T-cell (primary cell): ENCODE measurements around the gene MAP3K6. TPM values are rescaled to one million over a fixed set of nuclear protein-coding genes. Genes with fewer than 3 reads are reported as not detected.
A peak's percentile ranks its signal among the peaks of the same experiment; 100 is the strongest.

Source experiments
- ATAC-seq, 4 experiments: fragments of 200-7000 bp in 3 of 4; fragments of 150-1000 bp in 1 of 4; cut with Tn5 transposase; replicated peaks in 1 of 4; 1 replicate in 3 of 4; 2 replicates in 1 of 4; pipeline ENCODE4 v1.10.0; 2021; ENCODE audit warnings: moderate library complexity in 3 of 4, mild to moderate bottlenecking in 2 of 4, moderate number of reproducible peaks in 1 of 4
- CTCF ChIA-PET, 2 donors: fragments of 300-600 bp; sonication (Branson Sonifier 250); formaldehyde crosslinking; loops; one replicate each; lab custom pipeline; 2022; ENCODE audit warnings: antibody characterized with exemption in 2 of 2; lab: Charles Lee
- POLR2A ChIA-PET, 2 donors: fragments of 300-600 bp; sonication (Branson Sonifier 250); formaldehyde crosslinking; loops; one replicate each; lab custom pipeline; 2022; ENCODE audit warnings: antibody characterized with exemption in 2 of 2; lab: Charles Lee
- DNase-seq, 35 experiments: peaks; one replicate each; pipeline versions ENCODE4 v3.0.0 to v3.0.0-alpha.2; 2013 to 2023
- H3K27ac ChIP-seq: one replicate; pipeline ENCODE4 v1.5.1; 2013; ENCODE audit warnings: low read length
- H3K27me3 ChIP-seq, 2 experiments: replicated peaks in 1 of 2; 1 replicate in 1 of 2; 2 replicates in 1 of 2; pipeline versions ENCODE4 v1.6.1 to v1.7.0; 2013; ENCODE audit warnings: low read length in 1 of 2, mixed read lengths in 1 of 2; ENCODE audit not compliant: control insufficient read depth in 2 of 2, insufficient read depth in 2 of 2; ENCODE audit errors: extremely low read depth in 1 of 2
- H3K36me3 ChIP-seq, 2 donors: 1 replicate in 1 of 2; 2 replicates in 1 of 2; pipeline versions ENCODE4 v1.6.1 to v1.7.0; 2013; ENCODE audit warnings: low read length in 1 of 2; ENCODE audit not compliant: control insufficient read depth in 2 of 2, insufficient read depth in 1 of 2; ENCODE audit errors: extremely low read depth in 1 of 2
- H3K4me1 ChIP-seq, 2 experiments: 1 replicate in 1 of 2; 2 replicates in 1 of 2; pipeline versions ENCODE4 v1.6.1 to v1.7.0; 2013; ENCODE audit warnings: low read length in 2 of 2, mixed read lengths in 1 of 2; ENCODE audit not compliant: insufficient read depth in 2 of 2, control insufficient read depth in 1 of 2; ENCODE audit errors: extremely low read depth in 1 of 2
- H3K4me3 ChIP-seq, 2 donors: 1 replicate in 1 of 2; 2 replicates in 1 of 2; pipeline versions ENCODE4 v1.5.1 to v1.7.0; 2013; ENCODE audit warnings: mild to moderate bottlenecking in 2 of 2, low read length in 1 of 2, moderate library complexity in 1 of 2; ENCODE audit not compliant: control insufficient read depth in 1 of 2; ENCODE audit errors: extremely low read depth in 1 of 2
- H3K9me3 ChIP-seq: 2 replicates; pipeline ENCODE4 v1.7.0; 2013
- H3K27ac Mint-ChIP-seq, 2 donors: one replicate each; pipeline ENCODE4 v1.8.0; 2020 to 2021; ENCODE audit warnings: mild to moderate bottlenecking in 2 of 2, mixed read lengths in 2 of 2
- H3K27me3 Mint-ChIP-seq, 2 donors: one replicate each; pipeline ENCODE4 v1.8.0; 2021 to 2022; ENCODE audit warnings: mixed read lengths in 2 of 2
- H3K36me3 Mint-ChIP-seq: one replicate; pipeline ENCODE4 v1.8.0; 2021; ENCODE audit warnings: mixed read lengths
- H3K4me1 Mint-ChIP-seq, 3 donors: one replicate each; pipeline ENCODE4 v1.8.0; 2020 to 2022; ENCODE audit warnings: mixed read lengths in 3 of 3, mild to moderate bottlenecking in 1 of 3
- H3K4me3 Mint-ChIP-seq, 3 donors: one replicate each; pipeline ENCODE4 v1.8.0; 2020 to 2022; ENCODE audit warnings: mild to moderate bottlenecking in 3 of 3, mixed read lengths in 3 of 3, moderate library complexity in 3 of 3
- H3K9me3 Mint-ChIP-seq, 3 donors: one replicate each; pipeline ENCODE4 v1.8.0; 2020 to 2022; ENCODE audit warnings: mixed read lengths in 3 of 3
- WGBS: methylation state at CpG from one replicate; pipeline ENCODE4 v1.1.5; 2013; ENCODE audit warnings: missing lambda C conversion rate; ENCODE audit not compliant: insufficient coverage; 5-methylcytosine and 5-hydroxymethylcytosine counted together
- total RNA-seq, 35 experiments: library from RNA in 6 of 35; stranded (reverse) in 6 of 35; fragments of 120-200 nt in 1 of 35; gene quantifications; one replicate each; pipeline versions ENCODE4 v1.2.1 to v1.2.4 and lab custom pipeline; 2013 to 2026

Gene MAP3K6
- total RNA-seq, 5 donors from 2014 or later (not counting 1 experiment from before 2014, with no cell fraction given): 7.0 to 31.1 (median 12.8) TPM

DNA sequence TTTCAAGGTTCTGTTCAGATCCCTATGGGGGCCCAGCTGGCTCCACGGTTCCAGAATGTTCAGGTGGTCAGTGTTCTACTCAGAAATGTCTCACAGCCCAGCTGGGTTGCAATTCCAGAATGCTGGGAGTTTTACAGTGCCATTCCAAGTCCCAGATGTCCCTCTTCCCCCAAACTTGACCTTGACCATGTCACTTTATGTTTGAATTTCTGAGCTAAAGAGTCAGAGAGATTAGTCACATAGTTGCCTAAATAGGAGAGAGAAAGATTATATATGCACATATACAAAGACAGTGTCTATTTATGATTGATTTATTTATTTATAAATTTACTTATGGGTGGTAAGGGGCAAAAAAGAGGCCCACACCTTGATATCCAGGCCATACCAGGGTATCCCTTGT, 28.2 kb upstream of the MAP3K6 start:
- H3K27ac ChIP-seq: no peak overlapping the region
- peaks cover 11 to 27% (median 21%) of the 10 kb centered on the region in 3 donors for H3K4me1 Mint-ChIP-seq
- H3K4me3 Mint-ChIP-seq: peak overlapping the region in 2 of 3 donors; percentile 56 to 95
- peaks cover 0 to 3% of the 10 kb centered on the region in 2 donors for H3K27me3 Mint-ChIP-seq
- no peak overlapping the region for H3K27ac Mint-ChIP-seq
- H3K4me1 ChIP-seq: peaks cover 5 to 30% of the 10 kb centered on the region in 2 experiments
- ChIA-PET CTCF (interaction anchor here (1.0 to 4.6 kb wide), 11 partner anchors 33 to 212 kb away, joined by 3 to 44 read pairs (median 4); partner anchors contain the start of gene AHDC1 (in 1 of the 2)), POLR2A (interaction anchor here (0.5 to 0.6 kb wide), 2 partner anchors 43 to 353 kb away, joined by 3 to 5 read pairs; no protein-coding TSS in a partner anchor)
- no peak for ATAC-seq
- DNase-seq: no peak
- H3K36me3 Mint-ChIP-seq: no peaks in the 10 kb centered on the region
- H3K9me3 ChIP-seq: no peaks in the 10 kb centered on the region
- WGBS: 67% methylated on average over 1 of the region's 1 CpG
- peaks cover 0 to 22% of the 10 kb centered on the region in 2 experiments for H3K27me3 ChIP-seq
- H3K9me3 Mint-ChIP-seq: no peaks in the 10 kb centered on the region
- no peaks in the 10 kb centered on the region for H3K36me3 ChIP-seq
- H3K4me3 ChIP-seq: no peak overlapping the region

GRCh38 chr1:27394282-27394658, 27.5 kb upstream of the MAP3K6 start:
- no peaks in the 10 kb centered on the region for H3K9me3 Mint-ChIP-seq
- H3K36me3 ChIP-seq: no peaks in the 10 kb centered on the region
- ChIA-PET POLR2A (interaction anchor here (0.6 to 0.9 kb wide), 2 partner anchors 26 to 44 kb away, joined by 3 to 4 read pairs; no protein-coding TSS in a partner anchor), CTCF (interaction anchor here (1.0 to 4.6 kb wide), 6 partner anchors 32 to 213 kb away, joined by 3 to 44 read pairs (median 16); no protein-coding TSS in a partner anchor)
- no peaks in the 10 kb centered on the region for H3K36me3 Mint-ChIP-seq
- H3K4me1 ChIP-seq: peaks cover 5 to 30% of the 10 kb centered on the region in 2 experiments
- no peak overlapping the region for H3K27ac ChIP-seq
- H3K27me3 Mint-ChIP-seq: peaks cover 0 to 3% of the 10 kb centered on the region in 2 donors
- ATAC-seq (no peak), DNase-seq (no peak)
- peak overlapping the region in 2 of 3 donors; percentile 56 to 95 for H3K4me3 Mint-ChIP-seq
- H3K4me3 ChIP-seq: no peak overlapping the region
- no peaks in the 10 kb centered on the region for H3K9me3 ChIP-seq
- peaks cover 0 to 22% of the 10 kb centered on the region in 2 experiments for H3K27me3 ChIP-seq
- 94% methylated on average over 9 of the region's 9 CpGs for WGBS
- peaks cover 11 to 27% (median 21%) of the 10 kb centered on the region in 3 donors for H3K4me1 Mint-ChIP-seq
- H3K27ac Mint-ChIP-seq: no peak overlapping the region

DNA sequence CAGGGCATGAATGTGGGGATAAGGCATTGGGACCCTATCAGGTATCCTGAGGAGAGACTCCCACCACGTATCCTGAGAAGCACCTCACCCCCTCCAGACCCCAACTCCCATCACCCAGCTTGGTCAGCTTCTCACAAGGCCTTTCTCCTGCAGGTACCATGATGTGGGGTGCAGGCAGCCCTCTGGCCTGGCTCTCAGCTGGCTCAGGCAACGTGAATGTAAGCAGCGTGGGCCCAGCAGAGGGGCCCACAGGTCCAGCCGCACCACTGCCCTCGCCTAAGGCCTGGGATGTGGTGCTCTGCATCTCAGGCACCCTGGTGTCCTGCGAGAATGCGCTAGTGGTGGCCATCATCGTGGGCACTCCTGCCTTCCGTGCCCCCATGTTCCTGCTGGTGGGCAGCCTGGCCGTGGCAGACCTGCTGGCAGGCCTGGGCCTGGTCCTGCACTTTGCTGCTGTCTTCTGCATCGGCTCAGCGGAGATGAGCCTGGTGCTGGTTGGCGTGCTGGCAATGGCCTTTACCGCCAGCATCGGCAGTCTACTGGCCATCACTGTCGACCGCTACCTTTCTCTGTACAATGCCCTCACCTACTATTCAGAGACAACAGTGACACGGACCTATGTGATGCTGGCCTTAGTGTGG, 27.0 kb upstream of the MAP3K6 start:
- H3K4me3 ChIP-seq: no peak overlapping the region
- CTCF ChIA-PET: interaction anchor here in 1 of 2 donors (0.6 to 1.0 kb wide), 3 partner anchors 95 to 210 kb away, joined by 3 to 7 read pairs (median 3); partner anchors contain the start of gene AHDC1
- peaks cover 5 to 30% of the 10 kb centered on the region in 2 experiments for H3K4me1 ChIP-seq
- peaks cover 11 to 25% (median 21%) of the 10 kb centered on the region in 3 donors for H3K4me1 Mint-ChIP-seq
- no peak for ATAC-seq
- WGBS: 96% methylated on average over 12 of the region's 18 CpGs
- peaks cover 0 to 3% of the 10 kb centered on the region in 2 donors for H3K27me3 Mint-ChIP-seq
- H3K36me3 Mint-ChIP-seq: no peaks in the 10 kb centered on the region
- no peaks in the 10 kb centered on the region for H3K9me3 ChIP-seq
- DNase-seq: peak in 1 of 35 experiments; percentile 6
- H3K4me3 Mint-ChIP-seq: peak overlapping the region in 2 of 3 donors; percentile 17 to 95
- no peak overlapping the region for H3K27ac ChIP-seq
- H3K9me3 Mint-ChIP-seq: no peaks in the 10 kb centered on the region
- no peaks in the 10 kb centered on the region for H3K36me3 ChIP-seq
- POLR2A ChIA-PET: interaction anchor here in 1 of 2 donors (0.9 kb wide), 1 partner anchor 25 kb away, joined by 4 read pairs; no protein-coding TSS in a partner anchor
- H3K27me3 ChIP-seq: peaks cover 0 to 22% of the 10 kb centered on the region in 2 experiments
- H3K27ac Mint-ChIP-seq: no peak overlapping the region

DNA sequence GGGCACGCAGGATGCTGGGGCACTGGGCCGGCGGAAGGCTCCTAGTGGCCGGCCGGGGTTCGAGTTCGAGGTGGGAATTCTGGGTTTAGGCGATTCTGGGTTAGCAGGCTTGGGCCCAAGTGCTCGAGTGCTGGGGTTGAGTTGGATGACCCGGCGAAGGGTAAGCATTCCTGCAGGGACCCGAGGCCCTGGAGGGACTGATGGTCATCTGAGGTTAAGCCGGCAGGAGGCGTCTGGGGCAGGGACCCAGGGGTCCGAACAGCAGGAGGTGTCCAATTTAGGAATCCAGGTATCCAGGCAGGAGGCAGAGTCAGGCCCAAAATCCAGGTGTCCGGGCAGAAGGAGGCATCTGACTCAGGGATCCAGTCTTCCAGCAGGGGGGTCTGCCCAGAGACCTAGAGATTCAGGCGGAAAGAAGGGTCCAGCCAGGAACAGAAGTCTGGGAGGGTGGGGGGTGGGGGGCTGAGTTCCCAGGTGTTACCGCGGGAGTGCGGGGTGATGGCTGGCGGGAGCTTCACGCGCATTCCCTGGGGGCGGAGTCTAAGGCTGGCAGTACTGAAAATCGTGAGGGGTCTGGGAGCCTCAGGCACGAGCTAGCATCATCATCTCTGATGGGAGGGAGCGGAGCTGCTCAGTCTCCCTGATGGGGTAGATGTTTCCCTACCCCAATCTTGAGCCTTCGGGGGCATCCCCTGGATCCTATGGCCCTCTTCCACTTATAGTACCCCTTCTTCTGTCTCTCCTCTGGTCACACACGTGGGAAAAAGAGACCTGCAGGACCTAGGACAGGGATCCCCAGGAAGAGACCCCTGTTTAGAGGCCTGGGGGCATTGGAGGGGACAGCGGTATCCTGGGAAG, 26.2 kb upstream of the MAP3K6 start:
- Histone ChIP-seq H3K4me3 (peak overlapping the region; percentile 45 to 61), H3K27me3 (peaks cover 0 to 22% of the 10 kb centered on the region in 2 experiments), H3K36me3 (no peaks in the 10 kb centered on the region), H3K27ac (no peak overlapping the region), H3K4me1 (peaks cover 5 to 30% of the 10 kb centered on the region in 2 experiments), H3K9me3 (no peaks in the 10 kb centered on the region)
- peaks cover 11 to 26% (median 24%) of the 10 kb centered on the region in 3 donors for H3K4me1 Mint-ChIP-seq
- DNase-seq (no peak), ATAC-seq (no peak)
- H3K9me3 Mint-ChIP-seq: no peaks in the 10 kb centered on the region
- CTCF ChIA-PET: interaction anchor here (0.6 to 1.0 kb wide), 4 partner anchors 94 to 211 kb away, joined by 3 to 7 read pairs (median 3); partner anchors contain the start of gene AHDC1 (in 1 of the 2)
- WGBS: 25% methylated on average over 19 of the region's 30 CpGs
- POLR2A ChIA-PET: no interaction called here
- H3K27me3 Mint-ChIP-seq: peaks cover 0 to 3% of the 10 kb centered on the region in 2 donors
- H3K36me3 Mint-ChIP-seq: no peaks in the 10 kb centered on the region
- H3K4me3 Mint-ChIP-seq: peak overlapping the region; percentile 60 to 95 (median 66)
- H3K27ac Mint-ChIP-seq: no peak overlapping the region

- Mint-ChIP-seq H3K4me3 (peak within 1 kb of the TSS; percentile 69 to 95 (median 76)), H3K27me3 (peaks cover 0 to 3% of the 10 kb centered on the region in 2 donors), H3K36me3 (no peaks in the 10 kb centered on the region), H3K9me3 (no peaks in the 10 kb centered on the region), H3K4me1 (peaks cover 11 to 26% (median 24%) of the 10 kb centered on the region in 3 donors), H3K27ac (peak within 1 kb of the TSS; percentile 37 to 38)
- ATAC-seq (peak; percentile 91 to 93 (median 92)), DNase-seq (peak; percentile 84 to 96 (median 91))
- H3K4me3 ChIP-seq: peak within 1 kb of the TSS; percentile 45 to 61
- ChIA-PET CTCF (interaction anchor here in 1 of 2 donors (0.7 to 1.1 kb wide), 4 partner anchors 42 to 1513 kb away, joined by 3 to 7 read pairs (median 3); no protein-coding TSS in a partner anchor), POLR2A (interaction anchor here in 1 of 2 donors (0.6 kb wide), 1 partner anchor 1515 kb away, joined by 10 read pairs; no protein-coding TSS in a partner anchor)
- peaks cover 0 to 22% of the 10 kb centered on the region in 2 experiments for H3K27me3 ChIP-seq
- no peaks in the 10 kb centered on the region for H3K36me3 ChIP-seq
- WGBS: 2% methylated on average over 67 of the region's 69 CpGs
- H3K9me3 ChIP-seq: no peaks in the 10 kb centered on the region
- peaks cover 5 to 30% of the 10 kb centered on the region in 2 experiments for H3K4me1 ChIP-seq
- no peak within 1 kb of the TSS for H3K27ac ChIP-seq
Measured at GRCh38 chr1:27392096-27392777, 25.5 kb upstream of the MAP3K6 start, which contains the start of gene GPR3. Gene GPR3, plus strand, starts transcription at chr1:27392622. Its CDS starts 1,177 bp downstream, at chr1:27393799.
